H4 (cell line): ENCODE results near the gene MMP12. TPM values are rescaled to one million over a fixed set of nuclear protein-coding genes. Genes with fewer than 3 reads are reported as not detected.
"Not testable (repeated sequence)": the region's sequence is repeated elsewhere in the genome, so short reads cannot be mapped to it uniquely, and the experiment has no call there.

Experiments used
- DNase-seq: peaks from one replicate; pipeline ENCODE4 v3.0.0-alpha.2; 2015; ENCODE audit warnings: low spot score
- total RNA-seq: library from RNA; depleted of rRNA; stranded (reverse); fragments of >200 nt; shearing (Covaris generic); gene quantifications from 2 replicates; pipeline ENCODE4 v1.2.3, GENCODE V29; 2014; rRNA removed

Gene MMP12
- total RNA-seq, result 0.41 and 1.5 TPM in 2 replicates

GRCh38 chr11:102874852-102875251 is at the start of gene MMP12:
Gene MMP12, minus strand, starts transcription at chr11:102874982. Its CDS starts 45 bp downstream, at chr11:102874937.
- DNase-seq, result no peak

GRCh38 chr11:102921587-102922220 is 46.9 kb upstream of the MMP12 start:
- DNase-seq, result no peak

- no peak for DNase-seq
These were observed 45.4 kb upstream of the MMP12 start for GRCh38 chr11:102920118-102920684.

- no peak for DNase-seq
These were observed 40.2 kb upstream of the MMP12 start for GRCh38 chr11:102915044-102915375.

GRCh38 chr11:102914238-102915043 is 39.7 kb upstream of the MMP12 start:
- peak; percentile 32 for DNase-seq

GRCh38 chr11:102912482-102912830 is 37.7 kb upstream of the MMP12 start:
- no peak for DNase-seq

- no peak for DNase-seq
These were observed 37.1 kb upstream of the MMP12 start for GRCh38 chr11:102911758-102912481.

- DNase-seq, result not testable (repeated sequence)
These were observed 31.1 kb upstream of the MMP12 start for GRCh38 chr11:102905848-102906247.

- not testable (repeated sequence) for DNase-seq
These were observed 29.1 kb upstream of the MMP12 start for GRCh38 chr11:102903895-102904294.

- DNase-seq, result no peak
These were observed 25.6 kb upstream of the MMP12 start for GRCh38 chr11:102900346-102900745.

- no peak for DNase-seq
These were observed 17.0 kb upstream of the MMP12 start for GRCh38 chr11:102891736-102892135.

- no peak for DNase-seq
These were observed 12.2 kb upstream of the MMP12 start for GRCh38 chr11:102886999-102887398.

GRCh38 chr11:102883141-102883540 is 8.4 kb upstream of the MMP12 start:
- DNase-seq, result no peak

GRCh38 chr11:102882389-102883024 is 7.7 kb upstream of the MMP12 start:
- DNase-seq, result no peak

- no peak for DNase-seq
These were observed 5.0 kb upstream of the MMP12 start for GRCh38 chr11:102879801-102880200.

- DNase-seq, result no peak
These were observed 3.8 kb upstream of the MMP12 start for GRCh38 chr11:102878595-102878994.

- peak; percentile 85 for DNase-seq
These were observed 5.3 kb downstream of the MMP12 start for GRCh38 chr11:102869354-102869964.

- no peak for DNase-seq
These were observed 6.4 kb downstream of the MMP12 start for GRCh38 chr11:102868339-102868738.

- DNase-seq, result peak; percentile 21
These were observed 10.1 kb downstream of the MMP12 start for GRCh38 chr11:102864724-102865123.

- no peak for DNase-seq
These were observed 20.8 kb downstream of the MMP12 start for GRCh38 chr11:102853956-102854355.

- no peak for DNase-seq
These were observed 21.7 kb downstream of the MMP12 start for GRCh38 chr11:102853055-102853454.
